Keratinocyte (primary cell): Measurements from ENCODE around the gene CLIP2. TPM values are rescaled to one million over a fixed set of nuclear protein-coding genes. Genes with fewer than 3 reads are reported as not detected.
"Not testable (repeated sequence)": the region's sequence is repeated elsewhere in the genome, so short reads cannot be mapped to it uniquely, and the experiment has no call there.

ENCODE experiments used
- DNase-seq: peaks from one replicate; pipeline ENCODE4 v3.0.0-alpha.2; 2011; ENCODE audit warnings: low read depth, missing footprints, low spot score
- FAIRE-seq: peaks from 2 replicates; lab custom pipeline; 2011; peaks lifted over from hg19 to GRCh38; lab: Jason Lieb, UNC
- H2AFZ ChIP-seq: 2 replicates; pipeline ENCODE4 v1.6.0; 2012; ENCODE audit warnings: low read length, control low read depth, inconsistent platforms; ENCODE audit not compliant: control insufficient read depth
- H3K27ac ChIP-seq: 2 replicates; pipeline ENCODE4 v1.5.1; 2011; ENCODE audit warnings: low read length; ENCODE audit not compliant: control insufficient read depth, insufficient read depth
- H3K27me3 ChIP-seq: 3 replicates; pipeline ENCODE4 v1.6.0; 2011; ENCODE audit warnings: low read length; ENCODE audit not compliant: control insufficient read depth, insufficient read depth; ENCODE audit errors: extremely low read depth
- H3K36me3 ChIP-seq, 2 experiments: 2 replicates in 1 of 2; 3 replicates in 1 of 2; pipeline ENCODE4 v1.5.1; 2011; ENCODE audit warnings: low read length in 2 of 2, mild to moderate bottlenecking in 1 of 2; ENCODE audit not compliant: control insufficient read depth in 2 of 2, insufficient read depth in 2 of 2; ENCODE audit errors: extremely low read depth in 1 of 2
- H3K4me1 ChIP-seq: 3 replicates; pipeline ENCODE4 v1.5.1; 2011; ENCODE audit warnings: low read length; ENCODE audit not compliant: control insufficient read depth, insufficient read depth; ENCODE audit errors: extremely low read depth
- H3K4me2 ChIP-seq: 3 replicates; pipeline ENCODE4 v1.6.0; 2011; ENCODE audit warnings: low read depth, low read length; ENCODE audit not compliant: control insufficient read depth, insufficient read depth; ENCODE audit errors: extremely low read depth
- H3K4me3 ChIP-seq, 3 experiments: fragments of 200-600 bp in 1 of 3; sonication (generic) in 1 of 3; 2 replicates in 2 of 3; 3 replicates in 1 of 3; pipeline ENCODE4 v1.5.1; 2011 to 2016; ENCODE audit warnings: low read length in 3 of 3, mild to moderate bottlenecking in 3 of 3, control low read depth in 2 of 3, inconsistent platforms in 1 of 3, low read depth in 1 of 3, mixed read lengths in 1 of 3, mixed run types in 1 of 3, moderate library complexity in 1 of 3; ENCODE audit not compliant: control insufficient read depth in 2 of 3, insufficient read depth in 2 of 3; ENCODE audit errors: extremely low read depth in 1 of 3
- H3K79me2 ChIP-seq: 2 replicates; pipeline ENCODE4 v1.6.0; 2012; ENCODE audit warnings: low read length; ENCODE audit not compliant: control insufficient read depth, insufficient read depth
- H3K9ac ChIP-seq: 3 replicates; pipeline ENCODE4 v1.6.0; 2011; ENCODE audit warnings: low read length; ENCODE audit not compliant: control insufficient read depth, insufficient read depth; ENCODE audit errors: extremely low read depth
- H3K9me1 ChIP-seq: 3 replicates; pipeline ENCODE4 v1.6.0; 2011; ENCODE audit warnings: low read length; ENCODE audit not compliant: control insufficient read depth, insufficient read depth; ENCODE audit errors: extremely low read depth
- H3K9me3 ChIP-seq: 2 replicates; pipeline ENCODE4 v1.5.1; 2012; ENCODE audit warnings: low read depth, low read length; ENCODE audit not compliant: control insufficient read depth
- H4K20me1 ChIP-seq: 3 replicates; pipeline ENCODE4 v1.6.0; 2011; ENCODE audit warnings: low read length; ENCODE audit not compliant: control insufficient read depth, insufficient read depth; ENCODE audit errors: extremely low read depth
- CTCF ChIP-seq, 3 experiments: IDR thresholded peaks in 1 of 3; conservative IDR thresholded peaks in 1 of 3; optimal IDR thresholded peaks in 1 of 3; 2 replicates in 2 of 3; 3 replicates in 1 of 3; pipeline versions ENCODE3 to v1.5.1; 2011; ENCODE audit warnings: low read length in 3 of 3, mild to moderate bottlenecking in 3 of 3, moderate library complexity in 2 of 3, control low read depth in 1 of 3, inconsistent platforms in 1 of 3; ENCODE audit not compliant: insufficient read depth in 2 of 3; ENCODE audit errors: extremely low read depth in 1 of 3
- EZH2 ChIP-seq: IDR thresholded peaks from one replicate; pipeline ENCODE4 v1.6.1; 2012; ENCODE audit warnings: inconsistent platforms, mild to moderate bottlenecking, low read length, moderate library complexity
- dilution Hi-C: fragments of 300-500 bp; cut with MboI; formaldehyde crosslinking; loops from one replicate; pipeline ENCODE4 v1.7.0; 2020; ENCODE audit warnings: low sequenced_read_pairs; ENCODE audit not compliant: extremely low pct_ligation_motif_present
- polyA plus RNA-seq, 5 experiments: library from polyadenylated mRNA; depleted of rRNA in 3 of 5; stranded (reverse) in 3 of 5; stranded (forward) in 1 of 5; unstranded in 1 of 5; fragments of >200 nt; gene quantifications; 1 replicate in 1 of 5; 2 replicates in 3 of 5; 3 replicates in 1 of 5; pipeline versions ENCODE4 v1.2.1 to v1.2.3, GENCODE V29; 2011 to 2012; ENCODE audit warnings: missing spikeins in 2 of 5, low read depth in 1 of 5, low replicate concordance in 1 of 5

CLIP2 gene
- polyA plus RNA-seq, 1 donor (not counting 4 experiments of a cell fraction or from before 2014, with no cell fraction given), result 2.6 TPM

GRCh38 chr7:74337926-74338325, 48.7 kb downstream of the CLIP2 start:
- H2AFZ ChIP-seq, result no peak overlapping the region
- no peak overlapping the region for H3K9ac ChIP-seq
- DNase-seq, result no peak
- peaks cover 0 to 1% of the 10 kb centered on the region in 2 experiments for H3K36me3 ChIP-seq
- no peaks in the 10 kb centered on the region for H3K9me1 ChIP-seq
- no peaks in the 10 kb centered on the region for H3K9me3 ChIP-seq
- dilution Hi-C loops, result no loop called here
- no peak overlapping the region for H3K27ac ChIP-seq
- TF ChIP-seq CTCF (optimal IDR thresholded peaks at IDR 0.05 in 1 of 3, IDR thresholded peaks at IDR 0.05 in 1 of 3, conservative IDR thresholded peaks at IDR 0.05 in 1 of 3; ENCODE audit: extremely low read depth in 1 of 3, insufficient read depth in 2 of 3, low read length in 3 of 3) (no peak), EZH2 (no peak)
- peaks cover 6% of the 10 kb centered on the region for H3K4me1 ChIP-seq
- H3K4me2 ChIP-seq, result no peak overlapping the region
- no peak for FAIRE-seq
- H3K4me3 ChIP-seq, result no peak overlapping the region
- no peaks in the 10 kb centered on the region for H4K20me1 ChIP-seq
- no peaks in the 10 kb centered on the region for H3K79me2 ChIP-seq
- no peaks in the 10 kb centered on the region for H3K27me3 ChIP-seq

DNA sequence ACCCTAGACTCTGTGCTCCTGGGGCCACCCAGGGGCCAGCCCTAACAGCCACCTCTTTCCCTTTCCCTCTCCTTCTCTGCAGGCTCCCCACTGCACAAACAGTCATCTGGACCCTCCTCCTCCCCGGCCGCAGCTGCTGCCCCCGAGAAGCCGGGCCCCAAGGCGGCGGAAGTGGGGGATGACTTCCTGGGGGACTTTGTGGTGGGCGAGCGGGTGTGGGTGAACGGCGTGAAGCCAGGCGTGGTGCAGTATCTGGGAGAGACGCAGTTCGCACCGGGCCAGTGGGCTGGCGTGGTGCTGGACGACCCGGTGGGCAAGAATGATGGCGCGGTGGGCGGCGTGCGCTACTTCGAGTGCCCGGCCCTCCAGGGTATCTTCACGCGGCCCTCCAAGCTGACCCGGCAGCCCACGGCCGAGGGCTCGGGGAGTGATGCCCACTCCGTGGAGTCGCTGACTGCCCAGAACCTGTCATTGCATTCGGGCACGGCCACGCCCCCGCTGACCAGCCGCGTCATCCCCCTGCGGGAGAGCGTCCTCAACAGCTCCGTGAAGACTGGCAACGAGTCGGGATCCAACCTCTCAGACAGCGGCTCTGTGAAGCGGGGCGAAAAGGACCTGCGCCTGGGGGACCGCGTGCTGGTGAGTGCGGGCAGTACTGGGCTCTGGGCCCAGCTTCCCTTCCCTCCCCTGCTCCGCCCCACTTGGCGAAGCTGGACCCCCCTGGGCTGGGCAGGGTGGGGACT, 49.3 kb downstream of the CLIP2 start:
- no peak overlapping the region for H3K27ac ChIP-seq
- no peaks in the 10 kb centered on the region for H3K27me3 ChIP-seq
- dilution Hi-C loops, result no loop called here
- peaks cover 0 to 1% of the 10 kb centered on the region in 2 experiments for H3K36me3 ChIP-seq
- no peaks in the 10 kb centered on the region for H3K79me2 ChIP-seq
- no peaks in the 10 kb centered on the region for H3K9me1 ChIP-seq
- no peak for DNase-seq
- H2AFZ ChIP-seq, result no peak overlapping the region
- no peak overlapping the region for H3K9ac ChIP-seq
- no peak for FAIRE-seq
- peaks cover 6% of the 10 kb centered on the region for H3K4me1 ChIP-seq
- H4K20me1 ChIP-seq, result no peaks in the 10 kb centered on the region
- H3K4me3 ChIP-seq, result no peak overlapping the region
- H3K4me2 ChIP-seq, result no peak overlapping the region
- H3K9me3 ChIP-seq, result no peaks in the 10 kb centered on the region
- TF ChIP-seq CTCF (optimal IDR thresholded peaks at IDR 0.05 in 1 of 3, IDR thresholded peaks at IDR 0.05 in 1 of 3, conservative IDR thresholded peaks at IDR 0.05 in 1 of 3; ENCODE audit: extremely low read depth in 1 of 3, insufficient read depth in 2 of 3, low read length in 3 of 3), result no peak
- no peak for TF ChIP-seq EZH2

DNA sequence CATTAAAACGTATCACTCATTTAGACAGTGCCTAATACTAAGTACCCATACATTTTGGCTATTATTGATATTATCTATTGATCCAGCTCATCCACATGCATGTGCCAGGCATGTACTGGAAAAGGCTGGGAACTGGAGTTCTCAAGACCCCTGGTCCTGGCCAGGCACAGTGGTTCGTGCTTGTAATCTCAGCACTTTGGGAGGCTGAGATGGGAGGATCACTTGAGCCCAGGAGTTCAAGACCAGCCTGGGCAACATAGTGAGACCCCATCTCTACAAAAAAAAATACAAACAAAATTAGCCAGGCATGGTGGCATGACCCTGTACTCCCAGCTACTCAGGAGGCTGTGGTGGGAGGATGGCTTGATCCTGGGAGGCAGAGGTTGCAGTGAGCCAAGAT, 50.4 kb downstream of the CLIP2 start:
- H3K9ac ChIP-seq, H3K9me1 ChIP-seq, H3K27ac ChIP-seq, DNase-seq, H3K36me3 ChIP-seq, FAIRE-seq, H3K4me1 ChIP-seq, H3K4me2 ChIP-seq, H2AFZ ChIP-seq, H3K79me2 ChIP-seq, H3K27me3 ChIP-seq, dilution Hi-C loops, H3K9me3 ChIP-seq, H4K20me1 ChIP-seq, H3K4me3 ChIP-seq: not testable (repeated sequence)
